Activated CD8-positive, alpha-beta memory T cell treated with anti-CD3 and anti-CD28 coated beads, Interleukin-2, amount 50 U/mL, for 1 hour (primary cell): ENCODE measurements around the gene LGALS9.

Experiments used
- DNase-seq: peaks from one replicate; pipeline ENCODE4 v3.0.0-alpha.2; 2020; ENCODE audit errors: extremely low read depth

Gene LGALS9

DNA sequence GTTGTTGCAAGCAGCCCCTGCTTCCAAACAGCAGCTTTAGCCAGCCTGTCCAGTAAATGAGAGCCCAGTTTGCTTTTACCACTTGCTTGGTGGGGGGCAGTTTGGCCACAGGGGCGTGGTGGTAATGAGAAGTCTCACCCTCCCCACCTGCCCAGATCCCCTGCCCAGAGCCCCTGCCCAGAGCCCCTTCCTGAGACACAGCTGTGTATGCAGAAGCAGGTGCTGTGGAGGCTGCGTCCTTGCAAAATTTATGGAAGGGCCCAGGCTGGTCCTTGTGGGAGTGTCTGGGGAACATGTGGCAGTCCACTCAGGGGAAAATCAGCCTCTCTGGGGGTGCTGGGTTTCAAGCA, 27.6 kb upstream of the LGALS9 start:
- no peak for DNase-seq

DNA sequence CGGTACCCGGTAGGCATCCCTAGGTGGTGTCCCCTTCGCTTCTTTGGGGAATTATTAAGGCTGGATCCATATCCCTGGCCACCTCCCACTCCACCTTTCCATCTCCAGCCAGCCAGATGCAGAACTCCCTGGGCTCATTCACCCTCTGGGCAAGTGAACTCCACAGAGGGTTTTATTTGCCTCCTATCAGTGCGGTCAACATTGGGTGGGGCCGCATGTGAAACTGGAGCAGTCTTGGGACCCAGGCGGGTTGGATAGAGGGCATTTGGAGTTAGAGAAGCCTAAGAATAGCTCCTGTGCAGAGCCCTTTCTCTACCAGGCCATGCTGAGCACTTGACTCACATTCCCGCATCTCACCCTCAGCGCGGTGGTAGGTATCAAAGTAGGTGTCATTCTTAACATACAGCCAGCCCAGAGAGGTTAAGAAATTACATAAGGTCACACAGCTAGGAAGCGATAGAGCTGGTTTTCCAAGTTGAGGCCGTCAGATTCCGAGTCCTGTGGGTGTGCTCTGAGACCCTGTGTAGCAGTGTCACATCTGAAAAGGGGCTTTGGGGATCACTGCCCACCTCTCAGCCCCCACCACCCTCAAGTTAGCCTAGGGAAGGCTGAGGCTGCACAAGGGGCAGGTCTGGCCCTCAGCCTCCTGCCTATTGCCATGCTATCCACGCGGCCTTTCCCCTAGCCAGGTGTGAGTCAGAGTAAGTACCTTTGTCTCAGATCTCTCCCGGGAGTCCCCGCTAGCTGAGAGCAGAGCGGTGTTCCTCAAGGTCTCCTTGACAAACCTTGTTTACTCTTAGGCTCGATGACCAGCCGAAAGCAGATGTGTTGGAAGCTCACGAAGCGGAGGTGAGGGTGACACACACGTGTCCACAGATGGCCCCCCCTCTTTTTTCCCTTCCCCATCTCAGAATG, 26.9 kb upstream of the LGALS9 start:
- DNase-seq: no peak

DNA sequence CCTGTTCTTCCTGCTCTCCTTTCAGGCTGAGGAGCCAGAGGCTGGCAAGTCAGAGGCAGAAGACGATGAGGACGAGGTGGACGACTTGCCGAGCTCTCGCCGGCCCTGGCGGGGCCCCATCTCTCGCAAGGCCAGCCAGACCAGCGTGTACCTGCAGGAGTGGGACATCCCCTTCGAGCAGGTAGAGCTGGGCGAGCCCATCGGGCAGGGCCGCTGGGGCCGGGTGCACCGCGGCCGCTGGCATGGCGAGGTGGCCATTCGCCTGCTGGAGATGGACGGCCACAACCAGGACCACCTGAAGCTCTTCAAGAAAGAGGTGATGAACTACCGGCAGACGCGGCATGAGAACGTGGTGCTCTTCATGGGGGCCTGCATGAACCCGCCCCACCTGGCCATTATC, 25.6 kb upstream of the LGALS9 start:
- no peak for DNase-seq

DNA sequence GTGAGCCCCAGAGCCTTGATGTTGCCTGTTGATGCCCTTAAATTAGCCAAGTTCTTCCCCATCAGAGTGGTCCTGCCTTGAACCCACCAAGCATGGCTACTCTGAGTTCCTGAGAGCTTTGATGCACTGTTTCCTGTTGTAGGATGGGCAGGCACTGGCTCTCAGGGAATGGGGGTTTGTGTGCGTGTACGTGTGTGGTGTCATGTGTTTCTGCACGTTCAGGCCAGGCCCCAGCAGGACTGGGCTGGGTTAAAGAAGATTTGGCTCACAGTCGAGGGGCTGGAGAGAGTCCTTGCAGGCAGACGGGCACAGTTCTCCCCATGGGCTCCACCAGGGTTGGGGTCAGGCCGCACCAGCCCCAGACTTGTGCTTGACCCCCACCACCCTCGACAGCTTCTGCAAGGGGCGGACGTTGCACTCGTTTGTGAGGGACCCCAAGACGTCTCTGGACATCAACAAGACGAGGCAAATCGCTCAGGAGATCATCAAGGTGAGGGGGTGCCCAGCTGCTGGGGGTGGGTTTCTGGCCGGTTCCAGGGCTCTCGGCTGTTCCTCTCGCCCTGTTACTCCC, 23.4 kb upstream of the LGALS9 start:
- no peak for DNase-seq

DNA sequence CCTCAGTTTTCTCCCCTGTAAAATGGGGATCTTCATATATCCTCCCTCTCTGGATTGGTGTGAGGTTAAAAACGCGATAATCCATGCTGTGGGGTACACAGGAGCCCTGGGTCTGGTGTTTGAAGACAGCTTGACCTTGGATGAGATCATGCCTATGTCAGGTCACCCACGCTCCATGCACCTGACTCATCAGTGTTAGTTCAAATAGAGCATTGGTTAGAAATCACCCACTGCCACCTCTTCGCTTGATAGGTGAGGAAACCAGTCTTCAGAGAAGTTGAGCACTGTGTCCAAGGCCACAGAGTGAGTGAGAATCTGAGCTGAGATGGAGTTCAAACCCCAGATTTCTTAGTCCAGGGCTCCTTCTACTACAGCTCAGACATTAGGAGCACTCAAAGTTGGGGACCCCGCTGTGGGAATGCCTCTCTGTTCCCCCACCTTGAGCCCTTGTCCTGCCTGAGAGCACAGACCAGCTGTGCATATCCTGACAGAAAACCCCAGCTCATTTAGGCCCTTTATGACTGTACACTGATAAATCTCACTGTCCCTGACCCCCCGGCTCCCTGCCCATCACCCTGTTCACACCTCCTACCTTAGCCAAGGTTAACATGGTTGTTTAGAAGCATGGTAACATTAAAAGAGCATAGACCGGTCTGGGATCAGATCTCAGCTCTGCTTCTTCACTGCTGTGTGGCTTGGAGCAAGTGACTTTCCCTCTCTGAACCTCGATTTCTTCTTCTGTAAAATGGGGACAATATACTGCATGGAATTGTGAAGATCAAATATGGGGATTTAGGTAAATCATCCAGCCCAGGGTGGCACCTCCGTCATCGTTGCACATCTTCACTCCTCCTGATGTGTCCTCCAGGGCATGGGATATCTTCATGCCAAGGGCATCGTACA, 22.4 kb upstream of the LGALS9 start:
- no peak for DNase-seq

DNA sequence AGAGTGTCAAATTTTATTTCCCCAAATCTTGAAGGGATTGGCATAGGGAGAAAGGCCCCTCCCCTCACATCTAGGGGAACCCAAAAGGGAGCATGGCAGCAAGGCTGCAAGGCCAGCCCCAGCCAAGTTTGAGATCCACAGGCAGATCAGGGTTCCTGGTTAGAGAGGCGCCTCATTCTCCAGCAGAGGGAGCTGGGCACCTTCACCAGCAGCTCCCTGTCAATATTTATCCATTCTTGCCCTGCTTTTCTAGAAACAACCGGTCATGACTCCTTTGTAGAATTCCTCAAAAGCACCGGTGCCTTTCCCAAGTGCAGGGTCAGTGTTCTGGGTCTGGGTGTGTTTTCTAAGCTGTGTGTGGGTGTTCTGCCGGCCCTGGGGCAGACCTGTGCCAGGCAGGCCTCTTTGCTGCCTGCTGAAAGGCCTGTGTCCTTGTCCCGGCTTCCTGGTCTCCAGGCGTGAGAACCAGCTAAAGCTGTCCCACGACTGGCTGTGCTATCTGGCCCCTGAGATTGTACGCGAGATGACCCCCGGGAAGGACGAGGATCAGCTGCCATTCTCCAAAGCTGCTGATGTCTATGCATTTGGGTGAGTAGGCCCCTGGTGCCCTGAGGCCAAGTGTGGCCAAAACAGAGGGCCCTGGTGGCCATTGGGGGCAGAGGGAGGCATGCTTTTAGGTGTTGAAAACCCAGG, 21.2 kb upstream of the LGALS9 start:
- DNase-seq: no peak

DNA sequence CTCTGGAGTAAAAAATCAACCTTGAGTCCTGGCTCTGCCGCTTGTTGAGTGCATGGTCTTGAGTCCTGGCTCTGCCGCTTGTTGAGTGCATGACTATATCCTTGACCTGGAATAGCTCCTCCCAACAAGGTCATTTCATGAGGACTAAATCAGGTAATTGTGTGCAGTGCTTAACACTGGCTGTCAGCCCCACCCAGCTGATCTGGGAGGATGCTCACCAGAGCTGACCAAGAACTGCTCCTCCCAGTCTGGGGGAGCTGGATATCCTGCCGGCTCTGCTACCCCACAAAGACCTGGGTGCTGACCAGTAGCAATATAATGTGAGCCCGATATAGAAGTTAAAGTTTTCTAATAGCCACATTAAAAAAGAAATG, 20.7 kb upstream of the LGALS9 start:
- no peak for DNase-seq

DNA sequence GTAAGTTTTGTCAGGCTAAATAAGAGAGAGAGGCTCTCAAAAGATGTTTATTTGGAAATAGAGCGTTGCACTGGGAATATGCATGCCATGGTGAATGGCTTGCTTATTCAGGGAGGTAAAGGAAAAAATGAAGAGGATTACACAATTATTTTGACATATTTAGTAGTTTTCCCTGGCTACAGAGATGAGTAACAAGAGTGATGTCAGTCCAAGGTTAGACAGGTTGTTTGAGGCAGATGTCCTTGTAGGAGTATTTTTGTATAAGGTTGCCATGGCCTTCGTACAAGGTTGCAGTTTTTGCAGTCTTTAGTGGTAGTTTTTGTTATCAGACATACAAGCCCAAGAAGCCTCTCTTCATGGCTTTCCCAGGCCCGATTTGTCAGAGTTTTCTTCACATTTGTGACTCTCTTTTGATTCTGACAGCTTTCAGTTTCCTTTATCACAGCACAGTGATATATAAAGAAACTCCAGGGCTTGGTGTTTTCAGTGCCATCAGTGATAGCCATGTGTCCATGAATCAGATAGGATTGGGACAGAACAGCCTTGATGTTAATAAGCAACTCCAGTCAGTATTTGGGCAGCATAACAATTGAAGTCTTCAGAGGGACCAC, 18.7 kb upstream of the LGALS9 start:
- DNase-seq: no peak

DNA sequence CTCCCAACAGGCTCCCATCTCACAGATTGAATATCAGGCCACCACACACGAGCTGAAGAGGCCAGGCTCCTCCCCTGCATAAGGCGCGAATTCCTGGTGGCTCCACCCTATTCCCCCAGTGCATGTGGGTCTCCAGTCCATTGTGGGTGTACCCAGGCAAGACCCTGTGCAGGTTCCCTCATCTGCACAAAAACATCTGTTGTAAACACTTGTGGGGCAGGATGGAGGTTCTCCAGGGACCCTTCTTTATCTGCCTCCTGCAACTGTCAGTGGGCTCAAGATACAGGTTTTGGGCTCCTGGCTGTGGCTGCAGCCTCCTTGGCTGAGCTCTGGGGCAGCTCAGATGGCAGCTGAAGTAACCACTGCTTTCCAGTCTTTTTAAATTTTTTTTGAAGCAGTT, 17.6 kb upstream of the LGALS9 start:
- DNase-seq: no peak

DNA sequence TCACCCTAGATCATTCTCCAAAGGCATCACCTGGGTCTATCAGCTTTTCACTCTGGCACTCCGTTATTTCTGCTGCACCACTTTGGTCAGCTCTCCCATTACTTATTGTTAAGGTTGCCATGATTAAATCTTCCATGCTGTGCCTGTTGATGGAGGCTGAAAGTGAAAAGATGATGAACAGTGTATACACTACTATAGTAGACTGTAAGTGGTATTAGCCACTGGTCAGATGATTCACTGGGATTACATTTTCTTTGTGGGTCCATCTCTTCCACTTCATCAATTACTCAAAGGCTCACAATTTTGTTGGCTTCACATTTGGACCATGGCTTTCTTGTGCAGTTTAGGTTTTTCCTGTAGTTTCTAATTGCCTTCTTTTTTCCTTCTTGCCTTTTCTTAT, 15.9 kb upstream of the LGALS9 start:
- no peak for DNase-seq

DNA sequence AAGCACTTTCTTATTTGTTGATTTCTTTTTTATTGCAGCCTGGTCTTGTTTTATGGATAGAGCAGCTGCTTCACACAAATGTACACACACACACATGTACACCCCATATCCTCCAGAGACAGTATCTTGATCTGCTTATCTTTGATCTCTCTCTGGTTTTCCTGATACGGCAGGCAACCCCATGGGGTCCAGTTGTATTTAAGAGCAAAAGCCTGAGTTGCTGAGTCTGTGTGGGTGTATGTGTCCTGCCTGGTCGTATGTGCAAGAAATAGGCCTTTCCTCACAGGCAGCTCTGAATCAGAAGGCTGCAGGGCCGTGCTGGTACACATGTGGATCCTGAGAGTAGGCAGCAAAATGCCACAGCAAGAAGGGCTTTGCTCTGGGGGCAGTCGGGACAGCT, 14.6 kb upstream of the LGALS9 start:
- no peak for DNase-seq

DNA sequence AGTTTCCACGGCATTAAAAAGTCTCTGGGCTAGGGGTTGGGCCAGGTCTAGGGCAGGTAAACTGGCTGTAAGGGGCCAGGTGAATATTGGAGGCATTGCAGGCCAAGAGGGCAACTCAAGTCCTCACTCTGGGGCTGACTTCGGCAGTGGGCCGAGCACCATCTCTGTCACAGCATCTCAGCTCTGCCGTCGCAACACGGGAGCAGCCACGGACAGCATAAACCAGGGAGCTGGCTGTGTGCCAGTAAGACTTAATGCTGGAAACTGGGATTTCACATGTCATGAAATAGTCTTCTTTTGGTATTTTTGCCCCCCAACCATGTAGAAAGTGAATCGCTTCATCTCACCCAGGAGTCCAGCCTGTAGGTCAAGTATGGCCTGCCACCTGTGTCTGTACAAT, 12.6 kb upstream of the LGALS9 start:
- no peak for DNase-seq

DNA sequence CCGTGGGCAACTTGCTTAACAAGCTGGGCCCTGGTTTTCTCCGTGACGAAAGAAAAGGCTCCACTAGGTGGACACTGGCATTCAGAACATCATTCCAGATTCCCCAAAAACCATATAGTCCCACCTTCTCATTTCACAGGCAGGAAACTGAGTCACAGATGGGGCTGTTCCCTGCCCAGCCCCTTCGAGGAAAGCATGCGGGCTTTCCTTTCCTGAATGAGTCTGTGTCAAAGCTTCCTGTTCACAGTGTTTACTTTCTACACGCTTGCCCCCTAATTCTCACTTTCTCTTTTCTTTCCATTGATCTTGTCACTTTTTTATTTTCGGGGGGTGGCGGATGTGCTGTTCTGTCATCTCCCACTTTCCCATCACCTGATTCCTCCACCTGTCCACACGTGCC, 10.3 kb upstream of the LGALS9 start:
- no peak for DNase-seq

DNA sequence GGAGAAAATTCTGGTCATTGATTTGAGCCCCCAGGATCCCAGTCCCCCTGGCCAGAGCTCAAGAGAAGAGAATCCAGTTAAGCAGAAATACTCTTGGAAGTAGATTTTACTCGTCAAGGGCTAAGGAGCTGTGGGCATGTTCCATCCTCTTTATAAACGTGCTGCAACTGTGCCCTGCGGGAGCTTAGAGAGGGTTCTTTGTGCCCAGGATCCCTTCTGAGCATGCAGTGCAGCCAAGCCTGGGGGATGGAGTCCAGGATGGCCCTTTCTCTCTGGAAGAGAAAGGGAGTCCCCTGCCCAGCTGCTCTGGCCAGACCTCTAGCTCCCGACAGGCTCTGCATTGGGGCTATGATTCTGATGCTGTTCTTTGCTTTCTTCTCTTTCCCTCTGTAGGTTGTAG, 9.5 kb upstream of the LGALS9 start:
- DNase-seq: no peak

DNA sequence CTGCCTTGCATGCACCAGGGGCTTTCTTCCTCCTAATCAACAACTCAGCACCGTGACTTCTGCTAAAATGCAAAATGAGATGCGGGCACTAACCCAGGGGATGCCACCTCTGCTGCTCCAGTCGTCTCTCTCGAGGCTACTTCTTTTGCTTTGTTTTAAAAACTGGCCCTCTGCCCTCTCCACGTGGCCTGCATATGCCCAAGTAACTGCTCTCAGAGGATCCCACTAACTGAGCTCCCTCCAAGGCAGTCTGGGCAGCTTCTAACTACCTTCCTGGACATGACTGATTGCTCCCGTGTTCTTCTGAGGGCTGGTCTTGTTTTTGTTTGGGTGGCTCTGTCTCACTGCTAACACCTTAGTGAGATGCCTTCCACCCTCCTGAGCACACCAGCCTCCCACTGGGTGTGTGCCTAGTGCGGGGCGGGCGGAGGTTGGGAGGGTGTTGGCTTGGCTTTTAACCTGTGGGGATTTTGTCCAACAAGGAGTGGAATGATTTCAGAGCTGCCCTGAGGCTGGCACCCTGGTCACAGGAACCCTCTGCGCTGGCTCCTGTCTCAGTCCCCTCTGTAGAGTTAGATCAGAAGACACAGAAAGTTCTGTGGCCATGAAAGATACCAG, 8.9 kb upstream of the LGALS9 start:
- DNase-seq: no peak

DNA sequence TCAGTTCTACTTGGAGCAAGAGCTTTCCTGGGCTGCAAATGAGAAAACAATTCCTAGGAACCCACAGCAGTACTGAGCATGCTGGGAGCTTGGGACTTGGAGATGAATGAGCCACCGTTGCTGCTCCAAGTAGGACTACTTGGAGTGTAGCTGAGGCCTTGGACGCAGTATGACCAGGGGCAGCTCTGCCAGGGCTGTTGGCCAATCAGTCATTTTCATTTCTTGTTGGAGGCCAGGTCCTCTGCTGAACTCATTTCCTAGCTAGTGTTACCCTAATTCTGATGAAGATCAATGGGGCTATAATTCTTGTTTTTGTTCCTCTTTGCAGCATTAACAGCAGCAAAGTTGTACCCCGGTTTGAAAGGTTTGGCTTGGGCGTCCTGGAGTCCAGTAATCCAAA, 8.0 kb upstream of the LGALS9 start:
- DNase-seq: no peak

DNA sequence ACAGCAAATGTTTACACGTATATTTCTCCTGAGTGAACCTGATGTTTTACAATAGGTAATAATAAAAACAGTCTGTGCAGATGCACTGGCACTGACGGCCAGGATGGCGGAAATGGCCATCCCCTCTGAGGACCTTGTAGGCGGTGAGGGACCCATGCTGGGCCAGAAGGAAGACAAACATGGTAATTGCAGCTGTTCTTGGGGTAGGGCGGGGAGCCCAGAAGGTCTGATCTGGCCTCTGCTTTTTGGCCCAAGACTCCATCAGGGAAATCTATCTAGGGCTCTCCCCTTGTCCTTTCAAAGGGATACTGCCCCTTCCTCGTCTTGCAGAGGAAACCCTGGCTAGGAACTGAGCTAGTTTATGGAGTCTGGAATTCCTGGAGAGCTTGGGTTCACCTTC, 7.4 kb upstream of the LGALS9 start:
- no peak for DNase-seq

DNA sequence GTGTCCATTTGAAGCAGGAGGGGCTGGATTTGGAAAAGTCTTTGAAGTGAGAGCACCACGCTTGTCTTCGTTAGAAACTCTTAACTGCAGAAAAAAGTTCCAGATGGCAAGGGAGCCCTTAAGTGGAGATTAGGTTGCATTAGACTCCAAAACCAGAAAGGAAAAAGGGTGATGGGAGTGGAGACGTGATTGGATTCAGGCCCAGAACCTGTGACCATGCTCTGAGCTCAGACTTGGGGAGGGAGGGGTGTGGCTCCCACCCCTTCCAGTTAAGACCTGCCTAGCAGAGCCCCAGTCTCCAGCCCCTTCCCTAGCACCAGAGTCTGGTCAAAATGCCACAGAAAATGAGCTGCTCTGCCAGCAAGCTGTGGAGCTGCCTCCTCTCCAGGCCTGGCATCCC, 6.4 kb upstream of the LGALS9 start:
- DNase-seq: no peak

DNA sequence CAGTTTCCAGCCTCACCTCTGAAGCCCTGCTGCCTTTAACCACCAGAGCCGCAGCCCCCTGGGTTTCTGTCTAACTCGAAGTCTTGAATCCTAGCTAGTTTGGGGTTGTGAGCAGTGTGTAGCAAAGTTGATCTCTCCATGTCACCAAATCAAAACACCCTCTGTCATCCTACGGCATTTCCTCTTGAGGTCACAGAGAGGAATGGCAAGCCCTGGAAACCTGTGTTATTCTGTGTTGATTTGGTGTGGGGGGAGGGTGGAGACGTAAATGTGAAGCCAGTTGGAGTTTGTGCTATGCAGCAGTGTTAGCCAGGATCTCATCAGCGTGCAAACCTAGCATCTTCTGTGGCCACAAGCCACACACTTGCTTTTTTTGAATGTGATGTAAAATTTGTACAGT, 5.1 kb upstream of the LGALS9 start:
- no peak for DNase-seq

DNA sequence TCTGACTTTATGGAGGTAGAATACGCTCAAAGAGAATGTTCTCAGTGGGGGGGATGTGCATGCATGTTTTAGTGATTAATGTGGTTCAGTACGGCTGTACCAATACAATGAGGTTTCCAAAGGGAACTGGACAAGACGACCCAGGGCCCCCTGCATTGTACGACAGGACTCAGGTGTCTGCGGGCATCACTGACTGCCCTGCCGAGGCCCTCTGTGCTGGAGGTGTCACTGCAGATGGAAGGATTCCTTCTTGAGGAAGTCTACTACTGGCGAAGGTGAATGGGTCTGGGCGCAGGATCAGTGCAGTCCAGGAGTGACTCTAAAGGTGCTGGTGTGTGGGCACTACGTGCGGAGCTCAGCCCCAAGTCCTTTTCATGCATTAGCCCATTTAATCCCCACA, 3.5 kb upstream of the LGALS9 start:
- DNase-seq: no peak

DNA sequence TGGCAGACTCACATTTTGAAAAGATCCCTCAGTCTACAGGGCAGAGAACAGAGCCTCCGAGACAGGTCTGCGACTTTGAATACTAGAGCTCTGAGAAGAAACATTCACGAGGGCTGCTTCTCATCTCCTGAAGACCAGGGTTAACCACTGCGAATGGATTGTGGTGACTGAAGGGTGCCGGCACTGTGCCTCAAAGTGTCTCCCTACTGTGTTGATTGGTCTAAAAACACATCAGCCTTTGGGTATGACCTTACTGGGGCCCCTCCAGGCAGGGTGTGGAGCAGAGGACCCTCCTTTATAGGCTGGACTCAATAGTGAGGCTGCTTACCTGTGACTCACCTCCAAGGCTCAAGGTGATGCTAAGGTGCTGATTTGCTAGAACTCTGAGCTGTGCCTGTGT, 2.6 kb upstream of the LGALS9 start:
- no peak for DNase-seq
